ENCODE results near the gene OPA1.

The OPA1 gene

GRCh38 chr3:193656878-193657282, 63.9 kb downstream of the OPA1 start:
- DNase-seq = no peak

- no peak for DNase-seq
These were observed 67.2 kb downstream of the OPA1 start for GRCh38 chr3:193660171-193660570.

- DNase-seq = no peak
These were observed 67.8 kb downstream of the OPA1 start for GRCh38 chr3:193660698-193661411.

- no peak for DNase-seq
These were observed 69.8 kb downstream of the OPA1 start for GRCh38 chr3:193662757-193663322.

- DNase-seq = peak; percentile 31
These were observed 72.5 kb downstream of the OPA1 start for GRCh38 chr3:193665370-193665989.

GRCh38 chr3:193673845-193674244, 80.8 kb downstream of the OPA1 start:
- no peak for DNase-seq

GRCh38 chr3:193674714-193675113, 81.7 kb downstream of the OPA1 start:
- DNase-seq = no peak

- no peak for DNase-seq
These were observed 84.7 kb downstream of the OPA1 start for GRCh38 chr3:193677734-193678133.

- no peak for DNase-seq
These were observed 87.2 kb downstream of the OPA1 start for GRCh38 chr3:193680220-193680619.

GRCh38 chr3:193681631-193682030, 88.6 kb downstream of the OPA1 start:
- no peak for DNase-seq

GRCh38 chr3:193686665-193687483, 93.9 kb downstream of the OPA1 start:
- no peak for DNase-seq

- DNase-seq = no peak
These were observed 96.1 kb downstream of the OPA1 start for GRCh38 chr3:193688834-193689714.

- DNase-seq = no peak
These were observed 100.8 kb downstream of the OPA1 start for GRCh38 chr3:193693774-193694173.

GRCh38 chr3:193701953-193702635, 109.1 kb downstream of the OPA1 start:
- no peak for DNase-seq

GRCh38 chr3:193702967-193703366, 110.0 kb downstream of the OPA1 start:
- no peak for DNase-seq

GRCh38 chr3:193704431-193704830, 111.4 kb downstream of the OPA1 start:
- DNase-seq = no peak

GRCh38 chr3:193708270-193708669, 115.3 kb downstream of the OPA1 start:
- DNase-seq = no peak

GRCh38 chr3:193710286-193711165, 117.5 kb downstream of the OPA1 start:
- no peak for DNase-seq

GRCh38 chr3:193711166-193711485, 118.1 kb downstream of the OPA1 start:
- no peak for DNase-seq

GRCh38 chr3:193711523-193711963, 118.5 kb downstream of the OPA1 start:
- no peak for DNase-seq
